Ascending aorta (tissue), 2 donors: ENCODE results near the gene KPTN. TPM values are rescaled to one million over a fixed set of nuclear protein-coding genes. Genes with fewer than 3 reads are reported as not detected.

Experiments used
- DNase-seq, 2 donors: peaks; one replicate each; pipeline ENCODE4 v3.0.0-alpha.2; 2019; ENCODE audit warnings: low spot score in 2 of 2
- H3K27ac ChIP-seq, 2 donors: fragments of 200-600 bp; sonication (generic); one replicate each; pipeline ENCODE4 v1.5.1; 2016 to 2017; ENCODE audit warnings: mild to moderate bottlenecking in 1 of 2
- H3K27me3 ChIP-seq: fragments of 200-600 bp; sonication (generic); one replicate; pipeline ENCODE4 v1.5.1; 2017
- H3K36me3 ChIP-seq, 2 donors: fragments of 200-600 bp; sonication (generic); one replicate each; pipeline ENCODE4 v1.5.1; 2016
- H3K4me1 ChIP-seq, 2 donors: fragments of 200-600 bp; sonication (generic); one replicate each; pipeline ENCODE4 v1.5.1; 2016 to 2017; ENCODE audit warnings: mild to moderate bottlenecking in 1 of 2
- H3K4me3 ChIP-seq, 2 donors: fragments of 200-600 bp; sonication (generic); one replicate each; pipeline ENCODE4 v1.5.1; 2016 to 2017; ENCODE audit warnings: mild to moderate bottlenecking in 1 of 2
- H3K9me3 ChIP-seq, 2 donors: fragments of 200-600 bp; sonication (generic); one replicate each; pipeline ENCODE4 v1.5.1; 2016
- CTCF ChIP-seq, 3 experiments: fragments of 200-600 bp in 2 of 3; fragments of 450-650 bp in 1 of 3; sonication (generic) in 2 of 3; IDR thresholded peaks; one replicate each; pipeline ENCODE4 v1.5.1; 2016 to 2019; ENCODE audit warnings: antibody characterized with exemption in 3 of 3, mild to moderate bottlenecking in 1 of 3, moderate library complexity in 1 of 3
- intact Hi-C: fragments of 100-400 bp; cut with DNase I; formaldehyde crosslinking; loops from one replicate; pipeline ENCODE4 v1.15.1; 2023
- total RNA-seq: library from RNA; depleted of rRNA; stranded (reverse); fragments of >200 nt; gene quantifications from one replicate; pipeline ENCODE4 v1.1.0, GENCODE V29; 2016

KPTN gene
- total RNA-seq, 1 donor from 2014 or later: 26.0 TPM

GRCh38 chr19:47497050-47497766 lies 13.2 kb upstream of the KPTN start:
- no peaks in the 10 kb centered on the region for H3K9me3 ChIP-seq
- H3K36me3 ChIP-seq: peaks cover 50 to 77% of the 10 kb centered on the region in 2 donors
- TF ChIP-seq CTCF (IDR thresholded peaks at IDR 0.05): no peak
- H3K4me1 ChIP-seq: no peaks in the 10 kb centered on the region
- H3K27ac ChIP-seq: no peak overlapping the region
- H3K4me3 ChIP-seq: no peak overlapping the region
- H3K27me3 ChIP-seq: no peaks in the 10 kb centered on the region
- DNase-seq: no peak
- intact Hi-C loops: no loop called here

GRCh38 chr19:47495478-47496372 lies 11.7 kb upstream of the KPTN start:
- H3K27me3 ChIP-seq: no peaks in the 10 kb centered on the region
- no peak overlapping the region for H3K27ac ChIP-seq
- no peak overlapping the region for H3K4me3 ChIP-seq
- no peak for TF ChIP-seq CTCF (IDR thresholded peaks at IDR 0.05)
- H3K9me3 ChIP-seq: no peaks in the 10 kb centered on the region
- no peaks in the 10 kb centered on the region for H3K4me1 ChIP-seq
- H3K36me3 ChIP-seq: peaks cover 53 to 79% of the 10 kb centered on the region in 2 donors
- intact Hi-C loops: no loop called here
- no peak for DNase-seq

- H3K27me3 ChIP-seq: no peaks in the 10 kb centered on the region
- H3K9me3 ChIP-seq: no peaks in the 10 kb centered on the region
- no peak overlapping the region for H3K27ac ChIP-seq
- no peak for TF ChIP-seq CTCF (IDR thresholded peaks at IDR 0.05)
- peaks cover 49 to 77% of the 10 kb centered on the region in 2 donors for H3K36me3 ChIP-seq
- no peaks in the 10 kb centered on the region for H3K4me1 ChIP-seq
- no peak overlapping the region for H3K4me3 ChIP-seq
- intact Hi-C loops: no loop called here
- DNase-seq: no peak
Observed at GRCh38 chr19:47494729-47495128, 10.7 kb upstream of the KPTN start.

- peaks cover 50 to 77% of the 10 kb centered on the region in 2 donors for H3K36me3 ChIP-seq
- H3K4me3 ChIP-seq: no peak overlapping the region
- TF ChIP-seq CTCF (IDR thresholded peaks at IDR 0.05): no peak
- H3K27me3 ChIP-seq: no peaks in the 10 kb centered on the region
- no peak overlapping the region for H3K27ac ChIP-seq
- no peak for DNase-seq
- no peaks in the 10 kb centered on the region for H3K9me3 ChIP-seq
- H3K4me1 ChIP-seq: no peaks in the 10 kb centered on the region
- intact Hi-C loops: no loop called here
Observed at GRCh38 chr19:47494211-47494547, 10.2 kb upstream of the KPTN start.

GRCh38 chr19:47493378-47494210 lies 9.6 kb upstream of the KPTN start:
- DNase-seq: no peak
- intact Hi-C loops: no loop called here
- Histone ChIP-seq H3K9me3 (no peaks in the 10 kb centered on the region), H3K27me3 (no peaks in the 10 kb centered on the region), H3K36me3 (peaks cover 49 to 75% of the 10 kb centered on the region in 2 donors), H3K27ac (no peak overlapping the region), H3K4me1 (no peaks in the 10 kb centered on the region), H3K4me3 (no peak overlapping the region)
- TF ChIP-seq CTCF (IDR thresholded peaks at IDR 0.05): no peak
